Measurements from ENCODE around the gene ZFYVE21.
"Not testable (repeated sequence)": the region's sequence is repeated elsewhere in the genome, so short reads cannot be mapped to it uniquely, and the experiment has no call there.

Gene ZFYVE21

GRCh38 chr14:103772078-103772712 lies 56.6 kb downstream of the ZFYVE21 start:
- no peak overlapping the region for H3K4me3 ChIP-seq (ENCODE audit: control insufficient read depth, low read depth, low read length)
- TF ChIP-seq CTCF (conservative IDR thresholded peaks at IDR 0.05; ENCODE audit: control insufficient read depth, insufficient read depth, low read depth, low read length) = no peak
- DNase-seq (ENCODE audit: low read depth) = no peak

- TF ChIP-seq CTCF (conservative IDR thresholded peaks at IDR 0.05; ENCODE audit: control insufficient read depth, insufficient read depth, low read depth, low read length) = no peak
- H3K4me3 ChIP-seq (ENCODE audit: control insufficient read depth, low read depth, low read length) = no peak overlapping the region
- DNase-seq (ENCODE audit: low read depth) = no peak
These were observed 57.9 kb downstream of the ZFYVE21 start for GRCh38 chr14:103773521-103773920.

GRCh38 chr14:103775506-103775905 lies 59.9 kb downstream of the ZFYVE21 start:
- no peak overlapping the region for H3K4me3 ChIP-seq (ENCODE audit: control insufficient read depth, low read depth, low read length)
- TF ChIP-seq CTCF (conservative IDR thresholded peaks at IDR 0.05; ENCODE audit: control insufficient read depth, insufficient read depth, low read depth, low read length) = no peak

GRCh38 chr14:103776319-103776718 lies 60.7 kb downstream of the ZFYVE21 start:
- DNase-seq (ENCODE audit: low read depth); H3K4me3 ChIP-seq (ENCODE audit: control insufficient read depth, low read depth, low read length): not testable (repeated sequence)

More at GRCh38 chr14:103775506-103775905, 59.9 kb downstream of the ZFYVE21 start:
- no peak for DNase-seq (ENCODE audit: low read depth)

GRCh38 chr14:103782376-103782775 lies 66.8 kb downstream of the ZFYVE21 start:
- no peak for DNase-seq (ENCODE audit: low read depth)
- no peak overlapping the region for H3K4me3 ChIP-seq (ENCODE audit: control insufficient read depth, low read depth, low read length)
- no peak for TF ChIP-seq CTCF (conservative IDR thresholded peaks at IDR 0.05; ENCODE audit: control insufficient read depth, insufficient read depth, low read depth, low read length)
